ENCODE measurements around the gene SPRN. TPM values are rescaled to one million over a fixed set of nuclear protein-coding genes. Genes with fewer than 3 reads are reported as not detected.
A peak's percentile ranks its signal among the peaks of the same experiment; 100 is the strongest.
"Not testable (repeated sequence)": the region's sequence is repeated elsewhere in the genome, so short reads cannot be mapped to it uniquely, and the experiment has no call there.

SPRN gene
- total and polyA plus RNA-seq, 4 donors = 0.28 TPM; not detected in 3

DNA sequence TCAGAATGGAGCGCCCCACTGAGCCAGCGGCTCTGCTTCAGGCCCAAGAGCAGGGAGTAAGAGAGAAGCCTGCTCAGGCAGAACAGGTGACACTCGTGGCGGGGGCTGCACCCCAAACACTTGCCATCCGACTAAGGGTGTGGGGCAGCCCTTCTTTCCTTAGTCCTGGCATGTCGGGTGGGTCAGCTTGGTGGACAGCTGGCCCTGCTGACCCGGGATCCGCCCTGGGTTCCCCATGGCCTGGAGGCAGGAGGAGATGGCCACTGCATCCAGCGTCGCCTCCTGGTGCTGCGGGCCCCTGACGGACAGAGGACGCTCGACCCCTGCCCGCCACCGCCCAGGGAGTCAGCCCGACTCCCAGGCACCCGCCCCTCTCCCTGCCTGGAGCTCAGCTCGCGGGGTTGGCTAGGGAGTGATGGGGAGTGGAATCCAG is 46.6 kb downstream of the SPRN start:
- no peaks in the 10 kb centered on the region for H3K27me3 ChIP-seq (ENCODE audit: control insufficient read depth in 1 of 2, insufficient read depth in 2 of 2, low read length in 1 of 2)
- H3K4me1 ChIP-seq (ENCODE audit: control insufficient read depth in 1 of 2, insufficient read depth in 2 of 2, low read length in 2 of 2) = no peaks in the 10 kb centered on the region
- peak; percentile 1 for ATAC-seq (ENCODE audit: low FRiP score)
- WGBS, 2 donors = 23% methylated on average over 18 to 20 of the region's 20 CpGs
- H3K27ac ChIP-seq (ENCODE audit: low read depth in 1 of 2, low read length in 2 of 2) = peak overlapping the region in 1 of 2 donors; percentile 10
- H3K4me3 ChIP-seq (ENCODE audit: low read length in 2 of 2) = peak overlapping the region in 1 of 2 donors; percentile 72
- DNase-seq = peak in 1 of 2 donors; percentile 79
- intact Hi-C loops (cut with DNase I) = loop anchor here in 1 of 2 donors (5.0 kb wide), 1 partner anchor 71 kb away; the partner anchor contains the start of genes TUBGCP2 and ZNF511
- H3K9me3 ChIP-seq (ENCODE audit: control insufficient read depth, low read length) = no peaks in the 10 kb centered on the region
- no peaks in the 10 kb centered on the region for H3K36me3 ChIP-seq (ENCODE audit: control insufficient read depth in 1 of 2, insufficient read depth in 2 of 2, low read length in 1 of 2)

DNA sequence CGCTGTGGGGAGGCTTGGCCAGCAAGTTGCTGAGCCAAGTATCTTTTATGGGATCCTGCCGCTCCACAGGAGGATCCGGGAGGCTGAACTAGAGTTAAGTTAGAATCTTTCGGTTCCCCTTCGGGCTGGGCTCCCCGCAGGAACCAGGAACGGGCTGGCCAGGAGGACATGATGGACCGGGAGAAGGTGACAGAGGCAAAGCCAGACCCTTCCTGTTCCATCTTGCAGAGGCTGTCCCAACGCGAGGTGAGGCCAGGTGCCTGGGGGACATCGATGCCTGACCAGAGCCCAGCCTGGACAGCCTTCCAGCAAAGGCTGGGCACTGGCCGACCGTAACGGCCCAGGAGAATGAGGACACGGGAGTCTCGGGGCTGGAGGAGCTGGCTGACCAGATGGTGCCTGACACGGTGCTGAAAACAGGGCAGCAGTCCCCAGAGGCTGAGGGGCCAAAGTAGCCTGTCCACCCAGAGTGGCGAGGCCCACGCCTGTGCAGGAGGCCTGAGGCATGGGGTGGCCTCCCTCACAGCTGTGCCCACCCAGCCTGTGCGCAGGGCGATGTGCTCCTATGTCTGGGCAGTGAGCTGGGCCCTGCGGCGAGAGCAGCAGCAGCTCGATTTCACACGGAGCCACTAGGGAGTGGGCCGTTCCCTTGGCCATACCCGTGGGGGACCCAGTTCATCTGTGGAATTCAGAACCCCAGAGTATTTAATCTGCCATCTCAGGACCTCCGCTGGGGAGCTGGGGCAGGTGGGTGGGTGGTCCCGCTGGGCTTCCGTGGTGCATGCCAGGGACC is 47.2 kb downstream of the SPRN start:
- intact Hi-C loops (cut with DNase I) = loop anchor here in 1 of 2 donors (5.0 kb wide), 1 partner anchor 70 kb away; the partner anchor contains the start of genes TUBGCP2 and ZNF511
- Histone ChIP-seq H3K36me3 (ENCODE audit: control insufficient read depth in 1 of 2, insufficient read depth in 2 of 2, low read length in 1 of 2) (no peaks in the 10 kb centered on the region), H3K27ac (ENCODE audit: low read depth in 1 of 2, low read length in 2 of 2) (no peak overlapping the region), H3K4me1 (ENCODE audit: control insufficient read depth in 1 of 2, insufficient read depth in 2 of 2, low read length in 2 of 2) (no peaks in the 10 kb centered on the region), H3K9me3 (ENCODE audit: control insufficient read depth, low read length) (no peaks in the 10 kb centered on the region), H3K27me3 (ENCODE audit: control insufficient read depth in 1 of 2, insufficient read depth in 2 of 2, low read length in 1 of 2) (no peaks in the 10 kb centered on the region), H3K4me3 (ENCODE audit: low read length in 2 of 2) (no peak overlapping the region)
- DNase-seq (no peak), ATAC-seq (ENCODE audit: low FRiP score) (no peak)
- 89 to 92% methylated on average over 30 of the region's 30 CpGs for WGBS, 2 donors

- H3K27me3 ChIP-seq (ENCODE audit: control insufficient read depth in 1 of 2, insufficient read depth in 2 of 2, low read length in 1 of 2); ATAC-seq (ENCODE audit: low FRiP score); H3K36me3 ChIP-seq (ENCODE audit: control insufficient read depth in 1 of 2, insufficient read depth in 2 of 2, low read length in 1 of 2); H3K27ac ChIP-seq (ENCODE audit: low read depth in 1 of 2, low read length in 2 of 2); H3K4me3 ChIP-seq (ENCODE audit: low read length in 2 of 2); H3K4me1 ChIP-seq (ENCODE audit: control insufficient read depth in 1 of 2, insufficient read depth in 2 of 2, low read length in 2 of 2); DNase-seq; H3K9me3 ChIP-seq (ENCODE audit: control insufficient read depth, low read length): not testable (repeated sequence)
- WGBS, 2 donors = 94% methylated on average over 5 of the region's 5 CpGs
- intact Hi-C loops (cut with DNase I) = loop anchor here in 1 of 2 donors (5.0 kb wide), 1 partner anchor 69 kb away; the partner anchor contains the start of genes TUBGCP2 and ZNF511
Observed at GRCh38 chr10:133376183-133376582, 48.2 kb downstream of the SPRN start.

- no peaks in the 10 kb centered on the region for H3K9me3 ChIP-seq (ENCODE audit: control insufficient read depth, low read length)
- no peak overlapping the region for H3K4me3 ChIP-seq (ENCODE audit: low read length in 2 of 2)
- H3K27ac ChIP-seq (ENCODE audit: low read depth in 1 of 2, low read length in 2 of 2) = no peak overlapping the region
- no peaks in the 10 kb centered on the region for H3K36me3 ChIP-seq (ENCODE audit: control insufficient read depth in 1 of 2, insufficient read depth in 2 of 2, low read length in 1 of 2)
- DNase-seq (no peak), ATAC-seq (ENCODE audit: low FRiP score) (no peak)
- no peaks in the 10 kb centered on the region for H3K27me3 ChIP-seq (ENCODE audit: control insufficient read depth in 1 of 2, insufficient read depth in 2 of 2, low read length in 1 of 2)
- 78 to 80% methylated on average over 12 of the region's 12 CpGs for WGBS, 2 donors
- intact Hi-C loops (cut with DNase I) = loop anchor here in 1 of 2 donors (5.0 kb wide), 1 partner anchor 68 kb away; the partner anchor contains the start of genes TUBGCP2 and ZNF511
- no peaks in the 10 kb centered on the region for H3K4me1 ChIP-seq (ENCODE audit: control insufficient read depth in 1 of 2, insufficient read depth in 2 of 2, low read length in 2 of 2)
Observed at GRCh38 chr10:133375357-133376115, 48.9 kb downstream of the SPRN start.

- intact Hi-C loops (cut with DNase I) = loop anchor here in 1 of 2 donors (5.0 kb wide), 1 partner anchor 61 kb away; no protein-coding TSS in a partner anchor
Observed at GRCh38 chr10:133373174-133374090, 51.0 kb downstream of the SPRN start, which contains the start of gene ECHS1. Gene ECHS1 (minus strand): TSS chr10:133373354. CDS start chr10:133373333, 21 bp downstream.

DNA sequence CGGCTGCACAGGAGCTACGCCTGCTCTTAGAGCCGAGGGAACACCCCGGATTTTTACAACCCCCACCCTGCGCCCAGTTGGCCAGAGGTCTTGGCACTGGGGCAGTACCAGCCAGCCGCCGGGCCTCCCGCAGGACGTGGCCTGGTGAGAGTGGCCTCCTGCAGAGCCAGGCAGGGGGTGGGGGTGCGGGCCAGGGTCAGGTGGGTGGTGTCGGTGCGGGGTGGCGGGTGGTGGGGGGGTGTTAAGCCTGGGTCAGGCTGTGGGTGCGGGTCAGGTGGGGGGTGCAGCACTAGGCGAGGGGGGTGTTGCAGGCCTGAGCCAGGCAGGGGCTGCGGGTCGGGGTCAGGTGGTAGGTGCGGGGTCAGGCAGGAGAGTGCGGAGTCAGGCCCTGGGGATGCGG is 51.9 kb downstream of the SPRN start:
- peaks cover 3 to 5% of the 10 kb centered on the region in 2 donors for H3K36me3 ChIP-seq (ENCODE audit: control insufficient read depth in 1 of 2, insufficient read depth in 2 of 2, low read length in 1 of 2)
- no peaks in the 10 kb centered on the region for H3K9me3 ChIP-seq (ENCODE audit: control insufficient read depth, low read length)
- no peak for ATAC-seq (ENCODE audit: low FRiP score)
- no peaks in the 10 kb centered on the region for H3K4me1 ChIP-seq (ENCODE audit: control insufficient read depth in 1 of 2, insufficient read depth in 2 of 2, low read length in 2 of 2)
- H3K4me3 ChIP-seq (ENCODE audit: low read length in 2 of 2) = peak overlapping the region; percentile 74 to 87
- H3K27ac ChIP-seq (ENCODE audit: low read depth in 1 of 2, low read length in 2 of 2) = no peak overlapping the region
- peak in 1 of 2 donors; percentile 76 for DNase-seq
- H3K27me3 ChIP-seq (ENCODE audit: control insufficient read depth in 1 of 2, insufficient read depth in 2 of 2, low read length in 1 of 2) = no peaks in the 10 kb centered on the region
- intact Hi-C loops (cut with DNase I) = loop anchor here in 1 of 2 donors (5.0 kb wide), 1 partner anchor 60 kb away; no protein-coding TSS in a partner anchor
- 33 to 34% methylated on average over 15 to 20 of the region's 20 CpGs for WGBS, 2 donors

More at GRCh38 chr10:133373174-133374090, 51.0 kb downstream of the SPRN start, which contains the start of gene ECHS1:
- peak within 1 kb of the TSS; percentile 87 to 88 for H3K4me3 ChIP-seq (ENCODE audit: low read length in 2 of 2)
- 1% methylated on average over 52 to 89 of the region's 89 CpGs for WGBS, 2 donors
- no peaks in the 10 kb centered on the region for H3K27me3 ChIP-seq (ENCODE audit: control insufficient read depth in 1 of 2, insufficient read depth in 2 of 2, low read length in 1 of 2)
- DNase-seq (peak; percentile 98 to 99), ATAC-seq (ENCODE audit: low FRiP score) (peak; percentile 99)
- peak within 1 kb of the TSS in 1 of 2 donors; percentile 61 for H3K27ac ChIP-seq (ENCODE audit: low read depth in 1 of 2, low read length in 2 of 2)
- H3K36me3 ChIP-seq (ENCODE audit: control insufficient read depth in 1 of 2, insufficient read depth in 2 of 2, low read length in 1 of 2) = peaks cover 3 to 5% of the 10 kb centered on the region in 2 donors
- H3K4me1 ChIP-seq (ENCODE audit: control insufficient read depth in 1 of 2, insufficient read depth in 2 of 2, low read length in 2 of 2) = no peaks in the 10 kb centered on the region
- no peaks in the 10 kb centered on the region for H3K9me3 ChIP-seq (ENCODE audit: control insufficient read depth, low read length)
